SH-SY5Y (cell line): Measurements from ENCODE around the gene ARHGAP24.

ENCODE experiments used
- GATA2 ChIP-seq: IDR thresholded peaks from 2 replicates; pipeline ENCODE4 v1.6.1; 2011; ENCODE audit warnings: mild to moderate bottlenecking, low read depth, low read length
- GATA3 ChIP-seq: IDR thresholded peaks from 2 replicates; pipeline ENCODE4 v1.6.1; 2011; ENCODE audit warnings: low read depth, mild to moderate bottlenecking, low read length, moderate library complexity

Gene ARHGAP24

DNA sequence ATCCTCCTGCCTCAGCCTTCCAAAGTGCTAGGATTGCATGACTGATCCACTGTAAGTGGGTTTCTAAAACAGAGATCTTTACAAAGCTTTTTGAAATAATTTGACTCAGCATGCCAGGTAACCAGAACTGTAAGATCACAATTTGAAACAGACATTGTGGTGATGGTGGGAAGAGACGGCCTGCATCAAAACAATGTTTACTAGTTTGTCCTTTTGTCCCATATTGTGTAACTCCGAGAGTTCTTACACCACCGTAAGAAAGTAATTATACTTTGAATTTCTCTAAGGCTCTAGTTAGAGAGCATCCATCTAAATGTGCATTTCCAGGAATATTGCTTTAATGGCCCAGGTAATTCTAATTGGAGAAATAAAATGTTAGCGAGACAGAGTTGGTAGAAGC, 594 bp upstream of the ARHGAP24 start:
- TF ChIP-seq GATA2 (no peak), GATA3 (no peak)

DNA sequence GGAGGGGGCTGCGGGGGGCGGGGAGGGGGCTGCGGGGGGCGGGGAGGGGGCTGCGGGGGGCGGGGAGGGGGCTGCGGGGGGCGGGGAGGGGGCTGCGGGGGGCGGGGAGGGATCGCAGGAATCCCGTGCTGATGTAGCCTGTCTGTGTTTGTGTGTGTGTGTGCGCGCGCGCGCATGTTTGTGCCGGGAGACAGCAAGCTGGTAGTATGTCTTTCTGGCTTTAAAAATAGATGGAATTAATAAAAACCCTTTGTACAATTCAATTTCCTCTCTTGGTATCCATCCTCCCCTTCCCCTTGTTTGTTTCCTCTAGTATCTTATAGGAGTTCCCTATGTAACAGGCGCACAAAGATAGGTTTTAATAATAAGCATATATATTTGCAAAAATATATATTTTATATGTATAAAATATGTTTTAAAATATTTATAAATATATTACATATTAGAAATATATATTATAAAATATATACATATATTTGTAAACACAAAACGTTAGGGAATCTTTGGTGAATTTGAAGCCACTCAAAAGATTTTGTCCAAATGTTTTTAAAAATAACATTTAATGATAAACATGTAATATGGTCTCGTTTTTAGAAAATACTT, 782 bp downstream of the ARHGAP24 start:
- TF ChIP-seq GATA3 (no peak), GATA2 (no peak)

- TF ChIP-seq GATA2 = no peak
- TF ChIP-seq GATA3 = no peak
Measured at GRCh38 chr4:85476381-85476780, 1.4 kb downstream of the ARHGAP24 start.

GRCh38 chr4:85477534-85477933, 2.6 kb downstream of the ARHGAP24 start:
- TF ChIP-seq GATA3 = no peak
- TF ChIP-seq GATA2 = no peak

DNA sequence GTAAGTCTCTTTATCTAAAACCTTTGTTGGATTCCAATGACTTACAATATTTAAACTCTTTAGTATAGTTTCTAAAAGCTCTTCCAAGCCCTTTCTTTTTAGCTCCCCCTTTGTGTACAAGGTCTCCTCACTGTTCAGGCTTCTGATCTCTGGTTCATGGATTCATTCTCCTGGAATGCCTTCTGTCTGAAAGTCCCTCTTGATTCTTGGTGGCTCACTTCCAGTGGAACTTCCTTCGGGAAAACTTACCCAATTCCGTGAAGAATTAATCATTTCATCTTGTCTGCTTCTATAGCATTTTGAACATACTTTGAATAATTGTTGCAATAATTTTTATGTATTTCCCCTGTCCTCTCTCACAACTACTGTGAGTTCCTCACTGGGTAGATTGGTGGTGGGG, 3.6 kb downstream of the ARHGAP24 start:
- TF ChIP-seq GATA3 = no peak
- TF ChIP-seq GATA2 = no peak

DNA sequence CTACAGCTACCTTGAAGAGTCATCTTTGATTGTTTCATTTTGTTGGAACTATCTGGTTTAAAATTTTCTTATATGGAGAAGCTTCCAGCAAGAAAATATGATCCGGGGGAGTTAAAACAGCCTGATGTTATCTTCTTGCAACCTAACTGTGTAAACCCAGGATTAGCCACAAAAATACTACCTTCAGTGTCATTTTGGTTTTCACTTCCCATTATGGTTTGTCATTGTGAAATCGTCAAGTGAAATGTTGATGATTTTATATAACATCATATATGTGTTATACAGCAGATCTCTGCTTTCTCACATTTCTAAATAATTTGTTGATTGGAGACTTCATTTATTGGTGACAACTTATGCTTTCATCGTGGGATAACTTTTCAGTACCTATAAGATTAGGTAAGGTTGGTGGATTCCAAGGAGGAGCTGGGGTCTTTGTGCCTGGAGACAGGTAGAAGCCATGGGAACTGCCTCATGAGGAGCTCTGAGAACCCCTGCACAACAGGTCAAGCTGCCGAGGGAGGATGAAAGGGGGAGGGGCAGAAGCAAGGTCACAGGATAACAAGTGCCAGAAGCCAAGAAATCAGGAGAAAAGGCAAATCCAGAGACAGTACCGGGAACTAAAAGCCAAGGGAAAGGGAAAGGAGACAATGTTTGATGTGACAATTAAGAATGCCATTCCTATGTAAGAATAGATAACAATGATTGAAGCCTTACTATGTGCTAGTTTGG, 7.2 kb downstream of the ARHGAP24 start:
- TF ChIP-seq GATA2 = no peak
- TF ChIP-seq GATA3 = no peak

- TF ChIP-seq GATA2 (no peak), GATA3 (no peak)
Measured at GRCh38 chr4:85486425-85487086, 11.6 kb downstream of the ARHGAP24 start.

DNA sequence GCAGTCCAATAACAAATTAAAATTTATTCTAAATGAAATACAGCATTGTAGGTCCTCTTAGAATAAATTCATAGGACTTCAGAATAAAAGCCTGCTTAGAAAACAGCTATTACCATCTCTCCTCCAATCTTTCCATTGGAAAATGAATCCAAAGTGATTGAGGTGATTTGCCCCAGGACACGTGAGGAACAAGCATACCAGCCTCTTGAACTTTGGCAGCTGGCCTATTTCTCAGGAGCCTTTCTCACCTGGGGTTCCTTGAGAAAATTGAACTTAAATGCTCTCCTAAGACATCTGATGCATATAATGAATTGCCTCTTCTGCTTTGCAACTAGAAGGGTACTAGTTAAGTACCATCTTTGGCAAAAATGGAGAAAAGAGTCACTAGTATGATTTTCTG, 13.5 kb downstream of the ARHGAP24 start:
- no peak for TF ChIP-seq GATA3

GRCh38 chr4:85489273-85489981, 14.5 kb downstream of the ARHGAP24 start:
- TF ChIP-seq GATA3 (no peak), GATA2 (no peak)

GRCh38 chr4:85491527-85491926, 16.6 kb downstream of the ARHGAP24 start:
- TF ChIP-seq GATA2 (no peak), GATA3 (no peak)

GRCh38 chr4:85492336-85492735, 17.4 kb downstream of the ARHGAP24 start:
- TF ChIP-seq GATA2 (no peak), GATA3 (no peak)

DNA sequence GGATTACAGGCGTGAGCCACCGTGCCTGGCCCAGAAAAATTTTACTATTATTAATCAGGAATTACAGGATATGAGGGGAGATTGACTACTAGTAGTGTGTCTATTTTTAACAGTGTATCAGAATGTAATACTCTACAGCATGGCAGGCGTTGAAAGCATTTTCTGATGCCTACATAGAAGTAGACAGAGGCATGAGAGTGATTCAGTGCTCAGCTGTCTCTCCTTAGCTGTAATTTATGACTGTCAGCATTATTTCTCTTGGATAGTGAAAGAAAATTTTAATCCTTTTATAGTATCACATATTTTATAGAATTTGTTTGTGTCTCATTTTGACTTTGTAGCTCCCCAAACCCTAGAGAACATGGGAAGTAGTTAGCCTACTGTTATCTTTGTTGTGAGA, 20.7 kb downstream of the ARHGAP24 start:
- TF ChIP-seq GATA2 (no peak), GATA3 (no peak)

GRCh38 chr4:85496126-85496849, 21.3 kb downstream of the ARHGAP24 start:
- TF ChIP-seq GATA2 (no peak), GATA3 (no peak)

- TF ChIP-seq GATA2 (no peak), GATA3 (no peak)
Measured at GRCh38 chr4:85496933-85497332, 22.0 kb downstream of the ARHGAP24 start.
